Right lung (tissue), 5 donors: ENCODE results near the gene AS3MT. TPM values are rescaled to one million over a fixed set of nuclear protein-coding genes. Genes with fewer than 3 reads are reported as not detected.
A peak's percentile ranks its signal among the peaks of the same experiment; 100 is the strongest.
"Not testable (repeated sequence)": the region's sequence is repeated elsewhere in the genome, so short reads cannot be mapped to it uniquely, and the experiment has no call there.

ENCODE experiments used
- DNase-seq, 2 donors: peaks; one replicate each; pipeline ENCODE4 v3.0.0-alpha.2; 2013
- polyA plus RNA-seq, 5 donors: library from polyadenylated mRNA; unstranded; fragments of 120-200 nt; gene quantifications; one replicate each; pipeline versions ENCODE4 v1.2.1 to v1.2.3, GENCODE V29; 2013; ENCODE audit warnings: inconsistent platforms in 1 of 5, low replicate concordance in 1 of 5; ENCODE audit not compliant: insufficient read length in 5 of 5, insufficient read depth in 1 of 5

Gene AS3MT
- polyA plus RNA-seq, 5 donors = 11.5 to 23.7 (median 18.3) TPM

- DNase-seq = not testable (repeated sequence)
Observed at GRCh38 chr10:102853237-102853636, 16.0 kb upstream of the AS3MT start.

- not testable (repeated sequence) for DNase-seq
Observed at GRCh38 chr10:102855731-102856436, 13.4 kb upstream of the AS3MT start.

- DNase-seq = no peak
Observed at GRCh38 chr10:102856758-102857424, 12.4 kb upstream of the AS3MT start.

GRCh38 chr10:102859911-102860310 lies 9.4 kb upstream of the AS3MT start:
- DNase-seq = peak in 1 of 2 donors; percentile 9

GRCh38 chr10:102863660-102864059 lies 5.6 kb upstream of the AS3MT start:
- DNase-seq = no peak

GRCh38 chr10:102865620-102866019 lies 3.6 kb upstream of the AS3MT start:
- no peak for DNase-seq

- no peak for DNase-seq
Observed at GRCh38 chr10:102868911-102869257, 386 bp upstream of the AS3MT start.

GRCh38 chr10:102870221-102870620 lies 951 bp downstream of the AS3MT start:
- no peak for DNase-seq

- no peak for DNase-seq
Observed at GRCh38 chr10:102872163-102872562, 2.9 kb downstream of the AS3MT start.

- no peak for DNase-seq
Observed at GRCh38 chr10:102876747-102877153, 7.5 kb downstream of the AS3MT start.

GRCh38 chr10:102878629-102879028 lies 9.4 kb downstream of the AS3MT start:
- DNase-seq = no peak

GRCh38 chr10:102880256-102880655 lies 11.0 kb downstream of the AS3MT start:
- no peak for DNase-seq

- DNase-seq = no peak
Observed at GRCh38 chr10:102888048-102888447, 18.8 kb downstream of the AS3MT start.

- no peak for DNase-seq
Observed at GRCh38 chr10:102894466-102895213, 25.4 kb downstream of the AS3MT start.

- no peak for DNase-seq
Observed at GRCh38 chr10:102900006-102900405, 30.7 kb downstream of the AS3MT start.

GRCh38 chr10:102904346-102904745 lies 35.1 kb downstream of the AS3MT start:
- DNase-seq = no peak

GRCh38 chr10:102906507-102906906 lies 37.2 kb downstream of the AS3MT start:
- no peak for DNase-seq

GRCh38 chr10:102914781-102915180 lies 45.5 kb downstream of the AS3MT start:
- no peak for DNase-seq

- DNase-seq = no peak
Observed at GRCh38 chr10:102916173-102916572, 46.9 kb downstream of the AS3MT start.

- DNase-seq = no peak
Observed at GRCh38 chr10:102917314-102917961, 48.2 kb downstream of the AS3MT start.

GRCh38 chr10:102917962-102918816 lies 48.9 kb downstream of the AS3MT start, which contains the start of gene CNNM2:
CNNM2 (plus strand) TSS chr10:102918294; CDS start chr10:102918481, 187 bp downstream.
- peak; percentile 99 for DNase-seq
